T-helper 1 cell treated with Interleukin-12 subunit alpha and Interleukin-12 subunit beta and Interleukin-4 antibody, amounts not matched to agents 30 ng/mL and 1 ng/mL, for 36 hours (primary cell): Measurements from ENCODE around the gene OR2M2. TPM values are rescaled to one million over a fixed set of nuclear protein-coding genes. Genes with fewer than 3 reads are reported as not detected.

ENCODE experiments used
- total RNA-seq: library from RNA; stranded (reverse); gene quantifications from 2 replicates; pipeline ENCODE4 v1.2.3, GENCODE V29; 2022

OR2M2 gene
- total RNA-seq, 1 donor from 2014 or later, result not detected

Other genes starting within 250 kb of the OR2M2 start
- gene OR2AJ1, start 249.9 kb upstream of the OR2M2 start, total RNA-seq, result not detected in 2 replicates
- 0.34 TPM in 1 of 2 replicates, not detected in the other for gene OR2L8, start 226.0 kb upstream of the OR2M2 start, total RNA-seq
- gene OR2AK2, start 209.6 kb upstream of the OR2M2 start, total RNA-seq, result 0.20 TPM in 1 of 2 replicates, not detected in the other
- not detected in 2 replicates for gene OR2L5, start 161.2 kb upstream of the OR2M2 start, total RNA-seq
- 0.07 and 0.10 TPM in 2 replicates for gene OR2L2, start 144.8 kb upstream of the OR2M2 start, total RNA-seq
- gene OR2L3, start 128.0 kb upstream of the OR2M2 start, total RNA-seq, result not detected in 2 replicates
- not detected in 2 replicates for gene OR2L13, start 79.6 kb upstream of the OR2M2 start, total RNA-seq
- not detected in 2 replicates for gene OR2M5, start 29.7 kb upstream of the OR2M2 start, total RNA-seq
- gene OR2M3, start 22.4 kb downstream of the OR2M2 start, total RNA-seq, result not detected in 2 replicates
- gene OR2M4, start 56.6 kb downstream of the OR2M2 start, total RNA-seq, result not detected in 2 replicates
- not detected in 2 replicates for gene OR2T33, start 103.2 kb downstream of the OR2M2 start, total RNA-seq
- not detected in 2 replicates for gene OR2T12, start 128.6 kb downstream of the OR2M2 start, total RNA-seq
- gene OR2M7, start 149.7 kb downstream of the OR2M2 start, total RNA-seq, result not detected in 2 replicates
- not detected in 2 replicates for gene OR14C36, start 174.0 kb downstream of the OR2M2 start, total RNA-seq
- gene OR2T4, start 186.8 kb downstream of the OR2M2 start, total RNA-seq, result not detected in 2 replicates
- not detected in 2 replicates for gene OR2T6, start 200.9 kb downstream of the OR2M2 start, total RNA-seq
- gene OR2T1, start 228.2 kb downstream of the OR2M2 start, total RNA-seq, result not detected in 2 replicates